Measurements from ENCODE around the gene IRF3. TPM values are rescaled to one million over a fixed set of nuclear protein-coding genes. Genes with fewer than 3 reads are reported as not detected.

The IRF3 gene
- total and polyA plus RNA-seq, 10 of the 15 experiments (the other 5 are each of a cell fraction or from before 2014, with no cell fraction given) = 5.5 to 110 (median 63.4) TPM

DNA sequence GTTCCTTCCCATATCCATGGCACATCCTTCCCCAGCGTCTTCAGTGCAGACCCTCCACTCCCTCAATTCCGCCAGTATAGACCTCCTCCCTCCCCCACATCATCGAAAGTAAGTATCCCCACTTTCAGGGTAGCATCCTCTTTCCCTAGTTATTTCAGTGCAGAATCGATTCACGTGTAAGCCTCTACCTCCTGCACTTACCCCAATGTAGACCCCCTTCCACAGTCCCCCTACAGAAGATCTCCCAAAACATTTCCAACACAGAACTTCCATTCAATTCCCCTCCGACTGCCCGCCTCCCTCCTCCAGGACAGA is 664 bp downstream of the IRF3 start (continued):
- no peak for TF ChIP-seq CEBPB (IDR thresholded peaks at IDR 0.05; ENCODE audit: borderline replicate concordance in 1 of 2, low read depth in 2 of 2, low read length in 2 of 2)
- TF ChIP-seq CBX5 (IDR thresholded peaks at IDR 0.05; ENCODE audit: low read depth) = no peak
- no peak for TF ChIP-seq SMAD1 (IDR thresholded peaks at IDR 0.05; ENCODE audit: low read depth, partially characterized antibody)
- TF ChIP-seq ESRRA (IDR thresholded peaks at IDR 0.05; ENCODE audit: low read length) = no peak
- TF ChIP-seq ZNF217 (IDR thresholded peaks at IDR 0.05) = no peak
- TF ChIP-seq SMARCA5 (IDR thresholded peaks at IDR 0.05) = 0 out of 2 replicates have a peak, but pooled peaks have one; percentile 2
- no peak for TF ChIP-seq LARP7 (IDR thresholded peaks at IDR 0.05)
- no peak for TF ChIP-seq NKRF (conservative IDR thresholded peaks at IDR 0.05)
- no peak for TF ChIP-seq TAF1 (IDR thresholded peaks at IDR 0.05; ENCODE audit: borderline replicate concordance, low read depth, low read length)
- no peak for TF ChIP-seq HDAC6 (IDR thresholded peaks at IDR 0.05; ENCODE audit: unreplicated experiment)
- TF ChIP-seq BMI1 (IDR thresholded peaks at IDR 0.05; ENCODE audit: borderline replicate concordance) = no peak
- no peak for TF ChIP-seq SRF (IDR thresholded peaks at IDR 0.05; ENCODE audit: low read depth in 2 of 2, low read length in 2 of 2)
